Measurements from ENCODE around the gene CASK. TPM values are rescaled to one million over a fixed set of nuclear protein-coding genes. Genes with fewer than 3 reads are reported as not detected.

Gene CASK
- total and polyA plus RNA-seq, 2 experiments from 2014 or later = 82.9 to 95.7 TPM

DNA sequence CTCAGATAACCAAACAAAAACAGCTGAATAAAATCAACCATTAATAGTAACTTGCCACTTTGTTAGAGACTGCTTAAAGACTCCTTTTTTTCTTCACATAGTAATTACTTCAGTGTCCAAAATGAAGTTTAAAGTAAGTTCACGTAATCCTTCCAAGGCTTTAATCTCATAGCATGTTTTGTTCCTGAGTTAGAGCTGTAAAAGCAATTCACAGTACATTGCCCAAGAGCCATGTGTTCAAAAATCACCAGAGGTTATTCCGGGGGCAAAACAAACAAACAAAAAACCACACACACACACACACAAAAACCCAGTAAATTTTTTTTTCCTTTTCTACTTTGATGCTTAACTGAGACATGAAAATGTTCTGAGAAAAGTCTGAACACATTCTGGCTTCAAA, 193.3 kb downstream of the CASK start:
- 62% methylated on average over 2 of the region's 2 CpGs for WGBS (ENCODE audit: low lambda C conversion rate, missing lambda C conversion rate)
- no peaks in the 10 kb centered on the region for H3K9me2 ChIP-seq (replicated peaks; ENCODE audit: insufficient read depth)
- no peak for DNase-seq (ENCODE audit: low spot score)

GRCh38 chrX:41728125-41728524, 195.2 kb downstream of the CASK start:
- no peaks in the 10 kb centered on the region for H3K36me3 ChIP-seq (replicated peaks; ENCODE audit: insufficient read depth, low read depth)
- H3K9me3 ChIP-seq (ENCODE audit: low read depth) = no peaks in the 10 kb centered on the region
- no peak overlapping the region for H3K4me3 ChIP-seq
- no peak overlapping the region for H2AFZ ChIP-seq
- no peaks in the 10 kb centered on the region for H3K79me2 ChIP-seq
- H3K4me2 ChIP-seq = no peak overlapping the region
- no peaks in the 10 kb centered on the region for H3K9me2 ChIP-seq (replicated peaks; ENCODE audit: insufficient read depth)
- H3K27ac ChIP-seq = no peak overlapping the region
- H3K27me3 ChIP-seq = no peaks in the 10 kb centered on the region
- H3K4me1 ChIP-seq (ENCODE audit: insufficient read depth) = no peaks in the 10 kb centered on the region
- 55% methylated on average over 3 of the region's 3 CpGs for WGBS (ENCODE audit: low lambda C conversion rate, missing lambda C conversion rate)
- TF ChIP-seq EZH2phosphoT487 (IDR thresholded peaks at IDR 0.05; ENCODE audit: low read depth, severe bottlenecking, unreplicated experiment) = no peak
- H4K20me1 ChIP-seq (ENCODE audit: insufficient read depth, poor library complexity, severe bottlenecking) = no peaks in the 10 kb centered on the region
- no peak for DNase-seq (ENCODE audit: low spot score)

More for the DNA sequence above, 193.3 kb downstream of the CASK start:
- no peaks in the 10 kb centered on the region for H3K9me3 ChIP-seq (ENCODE audit: low read depth)
- H4K20me1 ChIP-seq (ENCODE audit: insufficient read depth, poor library complexity, severe bottlenecking) = no peaks in the 10 kb centered on the region
- no peak overlapping the region for H3K27ac ChIP-seq
- no peaks in the 10 kb centered on the region for H3K4me1 ChIP-seq (ENCODE audit: insufficient read depth)
- no peak overlapping the region for H3K4me2 ChIP-seq
- no peak overlapping the region for H2AFZ ChIP-seq
- no peaks in the 10 kb centered on the region for H3K36me3 ChIP-seq (replicated peaks; ENCODE audit: insufficient read depth, low read depth)
- H3K27me3 ChIP-seq = no peaks in the 10 kb centered on the region
- TF ChIP-seq EZH2phosphoT487 (IDR thresholded peaks at IDR 0.05; ENCODE audit: low read depth, severe bottlenecking, unreplicated experiment) (no peak), CTCF (IDR thresholded peaks at IDR 0.05; ENCODE audit: poor library complexity) (no peak), EZH2 (IDR thresholded peaks at IDR 0.05; ENCODE audit: borderline replicate concordance) (no peak)
- H3K4me3 ChIP-seq = no peak overlapping the region
- H3K79me2 ChIP-seq = no peaks in the 10 kb centered on the region

GRCh38 chrX:41723826-41724225, 199.5 kb downstream of the CASK start, which contains the start of gene GPR82:
GPR82 (plus strand) TSS chrX:41724181; CDS start chrX:41727027, 2,846 bp downstream.
- no peaks in the 10 kb centered on the region for H3K79me2 ChIP-seq
- H3K9me3 ChIP-seq (ENCODE audit: low read depth) = no peaks in the 10 kb centered on the region
- peaks cover 6% of the 10 kb centered on the region for H3K4me1 ChIP-seq (ENCODE audit: insufficient read depth)
- DNase-seq (ENCODE audit: low spot score) = no peak
- 55% methylated on average over 2 of the region's 2 CpGs for WGBS (ENCODE audit: low lambda C conversion rate, missing lambda C conversion rate)
- no peak within 1 kb of the TSS for H2AFZ ChIP-seq
- H3K4me3 ChIP-seq = no peak within 1 kb of the TSS
- H3K4me2 ChIP-seq = no peak within 1 kb of the TSS
- H4K20me1 ChIP-seq (ENCODE audit: insufficient read depth, poor library complexity, severe bottlenecking) = no peaks in the 10 kb centered on the region
- H3K36me3 ChIP-seq (replicated peaks; ENCODE audit: insufficient read depth, low read depth) = no peaks in the 10 kb centered on the region
- H3K27me3 ChIP-seq = no peaks in the 10 kb centered on the region
- H3K9me2 ChIP-seq (replicated peaks; ENCODE audit: insufficient read depth) = no peaks in the 10 kb centered on the region
- no peak within 1 kb of the TSS for H3K27ac ChIP-seq
- no peak for TF ChIP-seq EZH2 (IDR thresholded peaks at IDR 0.05; ENCODE audit: borderline replicate concordance)
- TF ChIP-seq EZH2phosphoT487 (IDR thresholded peaks at IDR 0.05; ENCODE audit: low read depth, severe bottlenecking, unreplicated experiment) = no peak
- TF ChIP-seq CTCF (IDR thresholded peaks at IDR 0.05; ENCODE audit: poor library complexity) = no peak

DNA sequence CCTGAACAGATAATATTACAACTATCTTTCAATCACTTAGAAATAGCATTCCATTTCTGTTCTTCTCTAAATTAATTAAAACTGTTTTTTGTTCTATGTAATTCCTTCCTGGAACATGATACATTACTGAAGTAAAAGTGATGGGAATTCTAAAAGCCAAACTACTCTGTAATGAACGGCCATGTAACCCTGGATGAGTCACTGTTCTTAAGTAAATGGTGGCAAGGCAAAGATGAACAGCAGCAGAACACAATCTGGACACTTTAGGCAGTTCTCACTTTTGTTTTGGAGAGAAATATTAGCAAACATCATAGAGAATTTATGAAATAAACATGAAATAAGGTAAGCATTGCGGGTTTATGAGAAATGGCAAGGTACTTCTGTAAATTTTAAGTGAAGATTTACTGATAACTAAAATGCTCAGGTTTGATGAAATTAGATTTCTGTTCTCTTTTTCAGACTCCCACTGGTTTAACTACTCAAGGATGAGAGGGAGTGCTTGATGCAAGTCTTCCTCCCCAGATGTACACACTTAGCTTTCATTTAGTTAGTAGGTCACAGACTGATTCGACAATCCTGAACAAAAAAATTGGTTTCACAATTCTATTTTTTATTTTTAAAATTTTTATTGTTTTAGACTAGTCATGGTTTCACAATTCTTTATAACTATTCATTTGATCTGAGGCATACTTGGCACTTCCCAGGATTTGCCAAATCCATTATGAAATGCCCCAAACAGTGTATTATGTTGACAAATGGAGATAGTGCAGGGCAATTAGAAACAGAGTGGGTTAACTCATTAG, 200.3 kb downstream of the CASK start:
- DNase-seq (ENCODE audit: low spot score) = no peak
- no peak overlapping the region for H3K4me3 ChIP-seq
- H3K27me3 ChIP-seq = no peaks in the 10 kb centered on the region
- WGBS (ENCODE audit: low lambda C conversion rate, missing lambda C conversion rate) = 59% methylated on average over 3 of the region's 3 CpGs
- H4K20me1 ChIP-seq (ENCODE audit: insufficient read depth, poor library complexity, severe bottlenecking) = no peaks in the 10 kb centered on the region
- no peaks in the 10 kb centered on the region for H3K79me2 ChIP-seq
- no peak overlapping the region for H3K27ac ChIP-seq
- no peak for TF ChIP-seq CTCF (IDR thresholded peaks at IDR 0.05; ENCODE audit: poor library complexity)
- TF ChIP-seq EZH2phosphoT487 (IDR thresholded peaks at IDR 0.05; ENCODE audit: low read depth, severe bottlenecking, unreplicated experiment) = no peak
- no peak for TF ChIP-seq EZH2 (IDR thresholded peaks at IDR 0.05; ENCODE audit: borderline replicate concordance)
- no peaks in the 10 kb centered on the region for H3K9me3 ChIP-seq (ENCODE audit: low read depth)
- H3K36me3 ChIP-seq (replicated peaks; ENCODE audit: insufficient read depth, low read depth) = no peaks in the 10 kb centered on the region
- no peak overlapping the region for H3K4me2 ChIP-seq
- H3K9me2 ChIP-seq (replicated peaks; ENCODE audit: insufficient read depth) = no peaks in the 10 kb centered on the region
- no peak overlapping the region for H2AFZ ChIP-seq
- peaks cover 6% of the 10 kb centered on the region for H3K4me1 ChIP-seq (ENCODE audit: insufficient read depth)
